Activated T-helper 1 cell treated with anti-CD3 and anti-CD28 coated beads, Interleukin-12 subunit alpha, Interleukin-12 subunit beta, Interleukin-2, Interleukin-4 antibody, amounts not matched to agents 30 ng/mL and 10 ng/mL and 1 ng/mL, durations not matched to agents 14 hours and 24 hours and 36 hours (primary cell): Measurements from ENCODE around the gene MLXIPL. TPM values are rescaled to one million over a fixed set of nuclear protein-coding genes. Genes with fewer than 3 reads are reported as not detected.
"Not testable (repeated sequence)": the region's sequence is repeated elsewhere in the genome, so short reads cannot be mapped to it uniquely, and the experiment has no call there.

Experiments used
- DNase-seq: peaks from one replicate; pipeline ENCODE4 v3.0.0; 2021; ENCODE audit warnings: low spot score
- H3K27ac Mint-ChIP-seq: one replicate; pipeline ENCODE4 v1.8.0; 2021; ENCODE audit warnings: mild to moderate bottlenecking, mixed read lengths
- H3K27me3 Mint-ChIP-seq: one replicate; pipeline ENCODE4 v1.8.0; 2022; ENCODE audit warnings: mild to moderate bottlenecking, moderate library complexity, mixed read lengths; ENCODE audit not compliant: insufficient read depth
- H3K36me3 Mint-ChIP-seq: one replicate; pipeline ENCODE4 v1.8.0; 2021; ENCODE audit warnings: low read depth, mixed read lengths
- H3K4me1 Mint-ChIP-seq: one replicate; pipeline ENCODE4 v1.8.0; 2021; ENCODE audit warnings: low read depth, mixed read lengths
- H3K4me3 Mint-ChIP-seq: one replicate; pipeline ENCODE4 v1.8.0; 2021; ENCODE audit warnings: mild to moderate bottlenecking, moderate library complexity, mixed read lengths
- H3K9me3 Mint-ChIP-seq: one replicate; pipeline ENCODE4 v1.8.0; 2021; ENCODE audit warnings: mixed read lengths
- intact Hi-C: fragments of 100-400 bp; cut with micrococcal nuclease; formaldehyde crosslinking; loops from one replicate; pipeline ENCODE4 v1.15.1; 2024
- total RNA-seq: library from RNA; stranded (reverse); gene quantifications from 2 replicates; pipeline ENCODE4 v1.2.3, GENCODE V29; 2022

The MLXIPL gene
- total RNA-seq, 1 donor from 2014 or later: not detected

DNA sequence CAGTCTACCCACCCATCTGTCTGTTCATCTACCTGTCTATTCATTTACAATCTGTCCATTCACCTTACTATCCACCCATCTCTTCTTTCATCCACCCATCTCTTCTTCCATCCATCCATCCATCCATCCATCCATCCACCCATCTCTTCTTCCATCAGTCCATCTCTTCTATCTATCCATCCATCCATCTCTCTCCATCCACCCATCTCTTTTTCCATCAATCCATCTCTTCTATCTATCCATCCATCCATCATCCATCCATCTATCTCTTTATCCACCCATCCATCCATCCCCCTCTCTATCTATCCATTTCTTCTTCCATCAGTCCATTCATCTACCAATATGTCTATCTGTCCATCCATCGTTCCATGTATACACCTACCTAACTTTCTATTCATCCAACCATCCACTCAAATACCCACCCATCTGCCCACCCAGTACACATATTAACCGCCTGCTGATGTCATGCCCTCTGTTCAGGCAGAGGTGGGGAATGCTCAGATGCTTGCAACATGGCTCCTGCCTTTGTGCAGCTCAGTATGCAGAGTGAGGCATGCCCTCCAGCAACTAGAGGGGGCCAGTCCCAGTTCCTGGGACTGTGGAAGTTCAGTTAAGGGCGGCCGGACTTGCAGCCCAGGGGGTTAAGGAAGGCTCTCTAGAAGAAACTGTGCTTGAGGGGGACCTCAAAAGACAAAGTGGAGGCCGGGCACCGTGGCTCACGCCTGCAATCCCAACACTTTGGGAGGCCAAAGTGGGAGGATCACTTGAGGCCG lies 11.3 kb upstream of the MLXIPL start:
- Mint-ChIP-seq H3K36me3 (no peaks in the 10 kb centered on the region), H3K9me3 (no peaks in the 10 kb centered on the region), H3K27ac (no peak overlapping the region), H3K27me3 (peaks cover 10% of the 10 kb centered on the region), H3K4me1 (no peaks in the 10 kb centered on the region), H3K4me3 (no peak overlapping the region)
- DNase-seq: no peak
- intact Hi-C loops: no loop called here

GRCh38 chr7:73633844-73634243 lies 9.5 kb upstream of the MLXIPL start:
- intact Hi-C loops: no loop called here
- H3K9me3 Mint-ChIP-seq: no peaks in the 10 kb centered on the region
- H3K27ac Mint-ChIP-seq: no peak overlapping the region
- H3K4me3 Mint-ChIP-seq: no peak overlapping the region
- no peaks in the 10 kb centered on the region for H3K36me3 Mint-ChIP-seq
- no peaks in the 10 kb centered on the region for H3K4me1 Mint-ChIP-seq
- no peak for DNase-seq
- H3K27me3 Mint-ChIP-seq: peaks cover 16% of the 10 kb centered on the region

DNA sequence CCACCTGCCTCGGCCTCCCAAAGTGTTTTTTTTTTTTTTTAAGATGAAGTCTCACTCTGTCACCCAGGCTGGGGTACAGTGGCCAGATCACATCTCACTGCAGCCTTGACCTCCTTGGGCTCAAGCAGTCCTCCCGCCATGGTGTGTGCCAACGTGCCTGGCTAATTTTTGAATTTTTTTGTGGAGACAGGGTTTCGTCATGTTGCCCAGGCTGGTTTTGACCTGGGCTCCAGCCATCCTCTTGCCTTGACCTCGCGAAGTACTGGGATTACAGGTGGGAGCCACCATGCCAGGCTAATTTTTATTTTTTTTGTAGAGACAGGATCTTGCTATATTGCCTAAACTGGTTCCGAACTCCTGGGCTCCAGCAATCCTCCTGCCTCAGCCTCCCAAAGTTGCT lies 9.0 kb upstream of the MLXIPL start:
- H3K4me3 Mint-ChIP-seq: no peak overlapping the region
- no peaks in the 10 kb centered on the region for H3K9me3 Mint-ChIP-seq
- no peaks in the 10 kb centered on the region for H3K4me1 Mint-ChIP-seq
- no peak overlapping the region for H3K27ac Mint-ChIP-seq
- H3K27me3 Mint-ChIP-seq: peaks cover 21% of the 10 kb centered on the region
- intact Hi-C loops: no loop called here
- DNase-seq: no peak
- no peaks in the 10 kb centered on the region for H3K36me3 Mint-ChIP-seq

- H3K4me1 Mint-ChIP-seq: no peaks in the 10 kb centered on the region
- no peaks in the 10 kb centered on the region for H3K9me3 Mint-ChIP-seq
- no peak overlapping the region for H3K4me3 Mint-ChIP-seq
- no peaks in the 10 kb centered on the region for H3K36me3 Mint-ChIP-seq
- H3K27ac Mint-ChIP-seq: no peak overlapping the region
- intact Hi-C loops: no loop called here
- DNase-seq: no peak
- H3K27me3 Mint-ChIP-seq: peaks cover 24% of the 10 kb centered on the region
Observed at GRCh38 chr7:73631558-73631957, 7.2 kb upstream of the MLXIPL start.

DNA sequence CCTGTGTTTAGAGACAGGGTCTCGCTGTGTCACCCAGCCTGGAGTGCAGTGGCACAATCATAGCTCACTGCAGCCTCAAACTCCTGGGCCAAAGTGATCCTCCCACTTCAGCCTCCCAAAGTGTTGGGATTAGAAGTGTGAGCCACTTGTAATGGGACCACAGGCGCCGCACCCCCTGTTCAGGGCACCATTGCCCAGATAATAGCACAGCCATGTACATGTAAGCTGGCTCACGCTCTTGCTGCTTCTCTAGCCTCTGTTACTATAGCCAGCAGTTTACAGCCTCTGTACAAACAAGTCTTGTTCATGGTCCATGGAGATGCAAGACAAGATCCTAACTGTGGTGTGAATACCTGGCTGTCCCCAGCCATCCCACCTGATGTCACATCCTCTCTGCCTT lies 4.2 kb upstream of the MLXIPL start:
- Mint-ChIP-seq H3K27ac (no peak overlapping the region), H3K4me3 (no peak overlapping the region), H3K9me3 (no peaks in the 10 kb centered on the region), H3K36me3 (no peaks in the 10 kb centered on the region), H3K27me3 (peaks cover 38% of the 10 kb centered on the region), H3K4me1 (no peaks in the 10 kb centered on the region)
- DNase-seq: no peak
- intact Hi-C loops: no loop called here

GRCh38 chr7:73626814-73627213 lies 2.5 kb upstream of the MLXIPL start:
- Mint-ChIP-seq H3K27me3 (peaks cover 45% of the 10 kb centered on the region), H3K27ac (no peak overlapping the region), H3K36me3 (no peaks in the 10 kb centered on the region), H3K4me3 (no peak overlapping the region), H3K4me1 (no peaks in the 10 kb centered on the region), H3K9me3 (no peaks in the 10 kb centered on the region)
- intact Hi-C loops: no loop called here
- DNase-seq: no peak

GRCh38 chr7:73625276-73625675 lies 954 bp upstream of the MLXIPL start:
- H3K4me3 Mint-ChIP-seq: no peak overlapping the region
- intact Hi-C loops: no loop called here
- H3K27ac Mint-ChIP-seq: no peak overlapping the region
- no peaks in the 10 kb centered on the region for H3K4me1 Mint-ChIP-seq
- H3K9me3 Mint-ChIP-seq: no peaks in the 10 kb centered on the region
- no peak for DNase-seq
- H3K36me3 Mint-ChIP-seq: no peaks in the 10 kb centered on the region
- H3K27me3 Mint-ChIP-seq: peaks cover 45% of the 10 kb centered on the region

DNA sequence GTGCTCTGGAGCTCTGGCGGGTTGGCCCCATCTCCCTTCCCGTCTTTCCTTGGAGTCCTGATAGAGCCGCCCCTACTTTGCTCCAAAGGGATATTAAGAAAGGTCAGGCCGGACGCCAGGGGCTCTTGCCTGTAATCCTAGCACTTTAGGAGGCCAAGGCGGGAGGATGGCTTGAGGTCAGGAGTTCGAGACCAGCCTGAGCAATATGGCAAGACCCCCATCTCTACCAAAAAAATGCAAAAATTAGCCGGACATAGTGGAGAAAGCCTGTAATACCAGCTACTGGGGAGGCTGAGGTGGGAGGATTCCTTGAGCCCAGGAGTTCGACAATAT lies 313 bp upstream of the MLXIPL start:
- intact Hi-C loops: loop anchor here (1.0 kb wide), 6 partner anchors 43 to 218 kb away; partner anchors contain the start of genes ABHD11, BUD23, DNAJC30 and METTL27
- Mint-ChIP-seq H3K9me3 (no peaks in the 10 kb centered on the region), H3K27me3 (peaks cover 44% of the 10 kb centered on the region), H3K4me3 (no peak overlapping the region), H3K36me3 (no peaks in the 10 kb centered on the region), H3K4me1 (no peaks in the 10 kb centered on the region), H3K27ac (no peak overlapping the region)
- DNase-seq: no peak

GRCh38 chr7:73622909-73623797 lies 1.2 kb downstream of the MLXIPL start:
- no peak overlapping the region for H3K4me3 Mint-ChIP-seq
- H3K36me3 Mint-ChIP-seq: no peaks in the 10 kb centered on the region
- no peaks in the 10 kb centered on the region for H3K9me3 Mint-ChIP-seq
- no peak overlapping the region for H3K27ac Mint-ChIP-seq
- no peak for DNase-seq
- intact Hi-C loops: no loop called here
- peaks cover 44% of the 10 kb centered on the region for H3K27me3 Mint-ChIP-seq
- H3K4me1 Mint-ChIP-seq: no peaks in the 10 kb centered on the region

GRCh38 chr7:73622527-73622908 lies 1.8 kb downstream of the MLXIPL start:
- Mint-ChIP-seq H3K27me3 (peaks cover 43% of the 10 kb centered on the region), H3K27ac (no peak overlapping the region), H3K4me3 (no peak overlapping the region), H3K9me3 (no peaks in the 10 kb centered on the region), H3K4me1 (no peaks in the 10 kb centered on the region), H3K36me3 (no peaks in the 10 kb centered on the region)
- intact Hi-C loops: no loop called here
- no peak for DNase-seq

GRCh38 chr7:73621168-73622063 lies 2.9 kb downstream of the MLXIPL start:
- DNase-seq: no peak
- intact Hi-C loops: no loop called here
- Mint-ChIP-seq H3K4me1 (no peaks in the 10 kb centered on the region), H3K27me3 (peaks cover 43% of the 10 kb centered on the region), H3K27ac (no peak overlapping the region), H3K36me3 (no peaks in the 10 kb centered on the region), H3K4me3 (no peak overlapping the region), H3K9me3 (no peaks in the 10 kb centered on the region)

DNA sequence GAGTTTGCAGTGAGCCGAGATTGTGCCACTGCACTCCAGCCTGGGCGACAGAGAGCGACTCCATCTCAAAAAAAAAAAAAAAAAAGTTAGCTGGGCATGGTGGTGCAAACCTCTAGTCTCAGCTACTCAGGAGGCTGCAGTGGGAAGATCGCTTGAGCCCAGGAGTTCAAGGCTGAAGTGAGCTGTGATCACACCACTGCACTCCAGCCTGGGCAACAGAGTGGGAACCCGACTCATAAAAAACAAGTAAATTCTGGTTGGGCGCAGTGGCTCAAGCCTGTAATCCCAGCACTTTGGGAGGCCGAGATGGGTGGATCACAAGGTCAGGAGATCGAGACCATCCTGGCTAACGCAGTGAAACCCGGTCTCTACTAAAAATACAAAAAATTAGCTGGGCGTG lies 4.9 kb downstream of the MLXIPL start:
- H3K27ac Mint-ChIP-seq, intact Hi-C loops, H3K4me1 Mint-ChIP-seq, H3K4me3 Mint-ChIP-seq, DNase-seq, H3K9me3 Mint-ChIP-seq, H3K36me3 Mint-ChIP-seq: not testable (repeated sequence)
- H3K27me3 Mint-ChIP-seq: peaks cover 34% of the 10 kb centered on the region
